HL-60/S4 treated with phorbol 12-myristate 13-acetate at 8.2 ng/mL for 4 days and 3 days (cell line): ENCODE results near the gene SYNPO2.
"Not testable (repeated sequence)": the region's sequence is repeated elsewhere in the genome, so short reads cannot be mapped to it uniquely, and the experiment has no call there.

Experiments used
- in situ Hi-C: fragments of 300-500 bp; cut with MboI; formaldehyde crosslinking; loops from 2 replicates; pipeline ENCODE4 v1.15.0; 2022; ENCODE audit warnings: low sequenced_read_pairs

SYNPO2 gene

GRCh38 chr4:118994030-118994429, 105.4 kb downstream of the SYNPO2 start:
- in situ Hi-C loops, result no loop called here

- in situ Hi-C loops, result no loop called here
These were observed 107.2 kb downstream of the SYNPO2 start for GRCh38 chr4:118995693-118996391.

DNA sequence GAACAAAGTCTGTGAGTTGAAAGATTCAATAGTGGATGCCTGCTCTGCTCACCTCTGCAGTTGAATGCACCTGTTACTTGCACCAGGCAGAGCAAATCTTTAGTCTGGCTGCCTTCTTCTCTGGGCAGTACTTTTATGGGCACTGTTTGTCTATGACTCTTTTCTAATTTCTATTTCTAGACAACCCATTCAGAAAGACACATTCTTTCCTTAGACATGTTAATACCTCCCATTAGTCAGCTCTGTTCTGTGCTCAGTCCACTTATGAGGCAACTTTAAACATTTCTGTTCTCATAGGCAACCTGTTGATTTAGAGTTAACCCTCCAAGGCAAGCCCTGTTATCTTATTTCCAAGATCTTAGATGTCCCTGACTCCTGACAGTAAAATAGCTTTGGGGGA, 108.9 kb downstream of the SYNPO2 start:
- in situ Hi-C loops, result no loop called here

DNA sequence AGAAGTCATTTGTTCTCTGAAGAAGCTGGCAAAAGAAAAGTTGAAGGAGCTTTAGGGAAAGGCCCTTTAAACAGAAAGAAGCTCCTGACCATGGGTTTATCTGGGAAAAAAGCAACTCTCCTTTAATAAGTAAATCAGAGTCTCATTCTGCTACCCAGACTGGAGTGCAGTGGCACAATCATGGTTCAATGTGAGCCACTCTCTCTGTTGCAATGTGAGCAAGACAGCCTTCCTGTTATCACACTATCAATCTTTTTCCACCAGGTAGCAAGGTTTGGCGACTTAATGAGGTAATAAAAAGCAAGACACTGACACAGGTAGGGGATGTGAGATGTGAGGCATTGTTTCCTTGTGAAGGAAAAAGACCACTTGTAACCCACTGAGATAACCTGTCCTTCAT, 111.3 kb downstream of the SYNPO2 start:
- in situ Hi-C loops, result no loop called here

GRCh38 chr4:119000400-119000799, 111.7 kb downstream of the SYNPO2 start:
- in situ Hi-C loops, result no loop called here

DNA sequence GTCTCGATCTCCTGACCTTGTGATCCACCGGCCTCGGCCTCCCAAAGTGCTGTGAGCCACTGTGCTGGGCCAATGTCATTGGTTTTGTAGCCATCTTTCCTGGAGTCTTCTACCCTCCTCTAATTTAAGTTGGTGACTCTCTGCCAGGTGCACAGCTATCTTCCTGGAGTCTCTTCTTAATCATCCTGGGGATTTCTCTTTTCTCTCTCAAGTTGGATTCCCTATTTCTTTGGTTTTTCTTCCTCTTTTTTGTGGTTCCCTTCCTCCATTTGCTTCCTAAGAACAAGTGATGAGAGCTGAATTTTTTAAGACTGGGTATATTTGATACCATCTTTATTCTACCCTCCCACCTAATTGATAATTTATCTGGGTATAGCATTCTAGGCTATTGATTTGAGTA, 113.8 kb downstream of the SYNPO2 start:
- in situ Hi-C loops, result no loop called here

GRCh38 chr4:119003001-119003400, 114.3 kb downstream of the SYNPO2 start:
- in situ Hi-C loops, result not testable (repeated sequence)

- in situ Hi-C loops, result no loop called here
These were observed 117.3 kb downstream of the SYNPO2 start for GRCh38 chr4:119005928-119006460.

DNA sequence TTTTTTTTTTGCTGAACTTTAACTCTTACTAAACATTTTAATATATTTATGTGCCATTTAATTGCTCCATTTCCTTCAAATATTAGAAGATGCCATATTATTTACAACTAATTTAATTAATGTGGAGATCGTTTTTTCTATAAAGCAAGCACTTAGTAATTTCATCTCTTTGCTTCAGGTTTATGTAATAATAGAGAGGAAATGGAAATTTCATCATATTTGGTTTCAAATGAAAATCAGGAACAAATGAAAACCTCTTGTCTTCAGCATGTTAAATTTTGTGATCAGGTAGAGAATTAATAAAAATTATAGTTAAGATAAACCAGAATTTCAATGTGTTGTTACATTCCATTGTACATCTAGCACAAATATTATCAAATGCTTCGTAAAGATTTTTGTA, 120.1 kb downstream of the SYNPO2 start:
- in situ Hi-C loops, result no loop called here

- in situ Hi-C loops, result not testable (repeated sequence)
These were observed 121.6 kb downstream of the SYNPO2 start for GRCh38 chr4:119010221-119010620.

- in situ Hi-C loops, result no loop called here
These were observed 122.4 kb downstream of the SYNPO2 start for GRCh38 chr4:119010909-119011606.

- in situ Hi-C loops, result no loop called here
These were observed 122.9 kb downstream of the SYNPO2 start for GRCh38 chr4:119011607-119011988.

DNA sequence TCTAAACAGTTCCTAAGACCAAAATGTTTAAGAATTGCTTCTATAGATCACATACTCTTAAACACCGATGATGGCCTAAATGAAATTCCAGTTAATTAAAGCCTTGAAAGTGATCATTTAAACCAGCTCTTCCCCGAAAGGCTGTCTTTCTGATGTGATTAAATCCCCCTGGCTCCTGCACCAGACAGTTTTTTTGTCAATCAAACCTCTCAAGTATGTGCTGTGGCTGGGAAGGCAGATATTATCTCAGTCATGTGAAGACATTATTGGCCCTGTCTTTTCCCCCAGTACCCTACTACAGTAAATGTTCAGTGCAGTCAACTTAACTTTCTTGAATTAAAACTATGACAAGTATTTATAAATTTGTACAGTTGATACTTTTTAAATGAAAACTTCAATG, 126.0 kb downstream of the SYNPO2 start:
- in situ Hi-C loops, result no loop called here

GRCh38 chr4:119016636-119017035, 128.0 kb downstream of the SYNPO2 start:
- in situ Hi-C loops, result no loop called here

DNA sequence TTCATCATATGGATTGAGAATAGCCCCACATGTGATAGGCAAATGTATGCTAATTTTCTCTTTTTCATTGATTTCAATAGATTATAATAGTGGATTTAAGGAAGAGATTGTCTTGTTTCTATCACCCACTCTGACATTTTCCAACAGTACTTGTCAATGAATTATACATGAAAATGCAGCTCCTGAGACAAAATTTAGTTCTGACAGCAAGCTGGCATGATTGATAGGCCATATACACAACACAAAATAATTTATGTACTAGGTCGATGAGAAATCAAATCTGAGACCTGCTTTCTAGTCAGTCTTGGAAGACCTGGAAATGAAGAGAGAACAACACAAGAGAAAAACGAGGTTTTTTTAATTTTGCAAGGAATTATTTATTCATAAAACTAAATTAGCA, 129.0 kb downstream of the SYNPO2 start:
- in situ Hi-C loops, result no loop called here

- in situ Hi-C loops, result no loop called here
These were observed 131.5 kb downstream of the SYNPO2 start for GRCh38 chr4:119020158-119020557.

DNA sequence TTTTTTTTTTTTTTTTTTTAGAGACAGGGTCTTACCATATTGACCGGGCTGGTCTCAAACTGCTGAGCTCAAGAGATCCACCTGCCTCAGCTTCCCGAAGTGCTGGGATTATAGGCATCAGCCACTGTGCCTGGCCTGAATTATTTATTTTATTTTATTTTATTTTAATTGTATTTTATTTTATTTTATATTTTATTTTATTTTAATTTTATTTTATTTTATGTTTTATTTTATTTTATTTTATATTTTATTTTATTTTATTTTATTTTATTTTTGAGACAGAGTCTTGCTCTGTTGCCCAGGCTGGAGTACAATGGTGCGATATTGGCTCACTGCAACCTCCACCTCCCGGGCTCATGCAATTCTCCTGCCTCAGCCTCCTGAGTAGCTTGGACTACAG, 133.9 kb downstream of the SYNPO2 start:
- in situ Hi-C loops, result not testable (repeated sequence)

DNA sequence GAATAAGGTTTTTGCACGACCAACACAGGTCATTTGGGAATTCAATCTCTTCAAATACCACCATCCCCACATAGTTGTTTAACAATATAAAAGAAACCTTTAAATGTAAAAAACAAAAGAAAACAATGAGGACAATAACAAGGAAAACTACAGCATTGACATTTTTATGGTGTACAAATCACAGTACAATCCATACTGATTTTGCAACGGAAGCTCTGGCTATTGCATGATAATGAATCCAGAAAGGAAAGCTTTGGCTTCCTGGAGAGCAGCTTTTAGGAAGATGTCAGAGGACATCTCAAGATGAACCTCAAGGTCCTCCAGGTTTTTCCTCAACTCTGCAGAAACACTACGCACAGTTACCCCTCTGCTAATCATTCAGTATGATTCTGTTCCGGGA, 135.4 kb downstream of the SYNPO2 start:
- in situ Hi-C loops, result no loop called here

- in situ Hi-C loops, result no loop called here
These were observed 136.8 kb downstream of the SYNPO2 start for GRCh38 chr4:119025420-119025819.

- in situ Hi-C loops, result no loop called here
These were observed 137.4 kb downstream of the SYNPO2 start for GRCh38 chr4:119025916-119026661.

GRCh38 chr4:119026662-119027444, 138.2 kb downstream of the SYNPO2 start:
- in situ Hi-C loops, result no loop called here
